ENCODE measurements around the gene TNIP3.
"Not testable (repeated sequence)": the region's sequence is repeated elsewhere in the genome, so short reads cannot be mapped to it uniquely, and the experiment has no call there.

TNIP3 gene

GRCh38 chr4:121164291-121164690 is at the start of gene TNIP3:
TNIP3 (minus strand) TSS chr4:121164321; CDS start chr4:121164125, 196 bp downstream.
- DNase-seq = no peak

GRCh38 chr4:121212806-121213205 is 48.7 kb upstream of the TNIP3 start:
- no peak for DNase-seq

DNA sequence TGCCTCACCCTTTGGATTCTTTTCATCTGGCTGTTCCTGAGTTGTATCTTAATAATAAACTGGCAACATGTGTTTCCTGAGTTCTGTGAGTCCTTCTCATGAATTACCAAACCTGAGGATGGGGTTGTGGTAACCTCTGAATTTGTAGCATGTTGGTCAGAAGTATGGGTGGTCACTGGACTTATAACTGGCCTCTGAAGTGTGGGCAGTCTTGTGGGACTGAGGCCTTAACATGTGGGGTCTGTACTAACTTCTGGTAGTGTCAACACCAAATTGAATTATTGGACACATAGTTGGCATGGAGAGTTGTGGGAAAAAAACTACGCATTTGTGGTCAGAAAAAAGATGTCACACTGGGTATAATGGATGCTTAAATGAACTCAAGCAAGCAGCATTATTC is 45.0 kb upstream of the TNIP3 start:
- DNase-seq = no peak

DNA sequence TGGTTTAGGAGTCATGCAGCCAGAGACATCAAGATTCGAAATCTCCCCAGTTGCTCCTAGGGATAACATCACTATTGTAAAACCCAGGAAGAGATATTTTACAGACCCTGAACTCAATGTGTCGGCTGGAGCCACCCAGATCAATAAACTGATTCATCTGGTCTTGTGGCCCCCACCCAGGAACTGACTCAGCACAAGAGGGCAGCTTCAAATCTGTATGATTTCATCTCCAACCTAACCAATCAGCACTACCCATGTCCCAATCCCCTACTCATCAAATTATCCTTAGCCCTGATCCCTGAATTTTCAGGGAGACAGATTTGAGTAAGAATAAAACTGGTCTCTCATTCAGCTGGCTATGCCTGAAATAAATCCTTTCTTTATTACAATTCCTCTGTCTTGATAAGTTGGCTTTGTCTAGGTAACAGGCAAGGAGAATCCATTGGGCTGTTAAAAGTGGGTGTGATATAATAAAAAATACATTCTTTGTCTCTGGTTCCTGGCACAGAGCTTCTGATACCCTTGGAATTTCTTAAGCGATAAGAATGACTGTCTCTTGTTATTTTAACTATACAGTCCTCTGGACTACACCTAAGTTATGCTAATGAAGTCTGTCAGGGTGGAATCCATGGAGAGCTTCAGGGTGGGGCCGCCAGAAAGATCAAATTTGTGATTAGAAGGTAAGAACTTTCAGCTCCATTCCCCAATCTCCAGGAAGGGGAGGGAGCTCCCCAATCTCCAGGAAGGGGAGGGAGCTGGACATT is 44.3 kb upstream of the TNIP3 start:
- DNase-seq = no peak

DNA sequence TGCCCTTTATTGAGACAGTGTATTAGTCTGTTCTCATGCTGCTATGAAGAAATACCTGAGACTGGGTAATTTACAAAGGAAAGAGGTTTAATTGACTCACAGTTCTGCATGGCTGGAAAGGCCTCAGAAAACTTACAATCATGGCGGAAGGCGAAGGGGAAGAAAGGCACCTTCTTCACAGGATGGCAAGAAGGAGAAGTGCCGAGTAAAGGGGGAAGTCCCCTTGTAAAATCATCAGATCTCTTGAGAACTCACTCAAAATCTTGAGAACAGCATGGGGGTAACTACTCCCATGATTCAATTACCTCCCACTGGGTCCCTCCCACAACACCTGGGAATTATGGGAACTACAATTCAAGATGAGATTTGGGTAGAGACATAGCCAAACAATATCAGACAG is 41.7 kb upstream of the TNIP3 start:
- not testable (repeated sequence) for DNase-seq

DNA sequence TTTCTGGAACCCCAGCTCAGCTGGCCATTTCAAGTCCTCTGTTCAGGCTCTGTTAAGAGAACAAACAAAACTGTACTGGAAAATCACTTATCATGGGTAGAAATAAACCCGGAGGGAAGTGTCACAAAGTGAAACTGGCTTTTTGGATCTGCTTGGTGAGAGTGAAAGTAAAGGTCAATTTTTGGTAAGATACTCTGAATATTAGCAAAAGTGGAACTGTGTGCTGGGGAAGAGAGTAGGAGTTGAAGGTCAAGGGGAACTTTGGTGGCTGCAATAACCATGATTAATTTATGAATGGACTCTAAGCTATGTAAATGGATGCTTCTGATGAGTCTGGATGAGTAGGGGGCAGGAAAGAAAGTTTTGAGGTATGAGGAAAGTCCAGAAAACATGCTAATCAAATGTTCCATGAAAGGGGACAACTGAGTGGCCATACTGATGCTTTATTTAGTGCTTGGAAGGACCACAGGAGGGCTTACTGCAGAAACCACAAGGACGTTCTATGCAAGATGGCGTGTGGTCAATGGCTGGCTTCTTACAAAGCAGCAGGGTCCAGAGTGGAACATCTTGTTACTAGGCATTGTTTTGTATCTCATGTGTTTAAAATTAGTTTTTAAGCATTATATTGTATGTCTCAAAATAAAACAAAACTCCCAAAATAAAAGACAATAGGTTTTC is 36.8 kb upstream of the TNIP3 start:
- no peak for DNase-seq

DNA sequence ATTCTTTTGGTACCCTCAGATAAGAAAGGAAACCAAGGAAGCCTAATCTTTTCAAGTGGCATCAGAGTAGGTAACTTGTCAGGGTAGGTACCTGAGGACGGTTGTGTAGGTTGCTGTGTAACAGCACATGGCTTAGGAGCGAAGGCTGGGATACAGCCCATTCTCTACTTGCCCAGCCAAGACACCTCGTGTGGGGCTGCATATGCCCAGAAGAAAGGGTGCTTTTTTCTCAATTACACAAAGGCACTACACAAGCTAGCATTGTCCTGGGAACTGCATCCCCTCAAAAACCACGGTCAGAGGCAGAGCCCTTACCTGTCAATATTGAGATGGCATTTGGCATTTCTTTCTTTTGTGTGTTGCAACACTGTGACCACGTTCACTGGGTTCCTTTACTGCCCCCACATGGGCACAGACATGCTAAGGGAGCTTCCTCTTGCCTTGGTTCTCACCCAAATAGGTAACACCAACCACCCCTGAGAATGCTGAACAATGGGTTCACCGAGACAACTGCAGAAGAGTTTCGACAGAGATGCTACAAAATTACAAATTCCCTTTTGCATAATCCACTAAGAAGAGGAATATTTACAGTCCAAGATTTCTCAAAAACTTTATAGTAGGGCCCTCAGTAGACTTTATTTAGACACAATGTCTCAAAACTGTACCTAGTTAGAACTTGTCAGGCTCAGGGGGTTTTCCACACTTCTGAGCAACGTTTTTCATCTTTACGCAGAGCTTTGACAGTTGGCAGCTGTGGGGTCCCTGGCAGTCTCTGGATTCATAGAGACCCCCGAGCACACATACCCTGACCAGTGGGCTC is 35.8 kb upstream of the TNIP3 start:
- no peak for DNase-seq

- no peak for DNase-seq
Measured at GRCh38 chr4:121198251-121198650, 34.1 kb upstream of the TNIP3 start.

GRCh38 chr4:121195649-121196048 is 31.5 kb upstream of the TNIP3 start:
- DNase-seq = no peak

- DNase-seq = peak; percentile 3
Measured at GRCh38 chr4:121192480-121192879, 28.4 kb upstream of the TNIP3 start.

- no peak for DNase-seq
Measured at GRCh38 chr4:121192013-121192412, 27.9 kb upstream of the TNIP3 start.

- DNase-seq = no peak
Measured at GRCh38 chr4:121191361-121191760, 27.2 kb upstream of the TNIP3 start.

- DNase-seq = no peak
Measured at GRCh38 chr4:121190389-121190788, 26.3 kb upstream of the TNIP3 start.

GRCh38 chr4:121189326-121190215 is 25.4 kb upstream of the TNIP3 start:
- DNase-seq = no peak

GRCh38 chr4:121187206-121187605 is 23.1 kb upstream of the TNIP3 start:
- no peak for DNase-seq

DNA sequence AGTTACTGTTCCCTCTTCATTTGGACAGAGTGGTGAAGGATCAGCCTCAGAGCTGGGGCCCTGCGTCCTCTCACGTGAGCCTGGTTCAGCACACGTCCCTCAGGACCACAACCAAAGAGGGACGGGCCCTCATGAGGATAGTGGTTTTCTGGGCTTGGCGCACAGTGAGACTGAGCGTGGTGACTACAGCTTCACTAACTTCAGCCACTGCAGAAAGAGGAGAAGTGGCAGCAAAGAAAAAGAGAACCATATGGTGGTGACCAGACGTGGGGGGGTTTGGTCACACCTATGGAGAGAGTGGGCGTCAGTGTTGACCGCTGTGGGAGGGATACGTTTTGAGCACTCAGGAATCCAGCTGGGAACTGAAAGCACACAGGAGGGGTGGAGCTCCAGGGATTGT is 21.8 kb upstream of the TNIP3 start:
- no peak for DNase-seq

GRCh38 chr4:121183989-121184388 is 19.9 kb upstream of the TNIP3 start:
- DNase-seq = no peak

DNA sequence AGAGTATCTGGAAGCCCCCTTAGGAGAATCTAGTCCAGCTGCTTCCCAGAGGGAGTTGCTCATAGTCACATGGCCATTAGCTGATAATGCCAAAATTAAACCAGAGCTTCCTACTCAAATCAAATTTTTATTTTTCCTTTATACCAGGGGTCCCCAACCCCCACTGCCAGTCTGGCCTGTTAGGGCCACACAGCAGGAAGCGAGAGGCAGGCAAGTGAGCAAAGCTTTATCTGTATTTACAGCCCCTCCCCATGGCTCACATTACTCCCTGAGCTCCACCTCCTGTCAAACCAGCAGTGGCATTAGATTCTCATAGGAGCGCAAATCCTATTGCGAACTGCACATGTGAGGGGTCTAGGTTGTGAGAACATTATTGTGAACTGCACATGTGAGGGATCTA is 19.2 kb upstream of the TNIP3 start:
- DNase-seq = no peak

- no peak for DNase-seq
Measured at GRCh38 chr4:121182296-121182695, 18.2 kb upstream of the TNIP3 start.

DNA sequence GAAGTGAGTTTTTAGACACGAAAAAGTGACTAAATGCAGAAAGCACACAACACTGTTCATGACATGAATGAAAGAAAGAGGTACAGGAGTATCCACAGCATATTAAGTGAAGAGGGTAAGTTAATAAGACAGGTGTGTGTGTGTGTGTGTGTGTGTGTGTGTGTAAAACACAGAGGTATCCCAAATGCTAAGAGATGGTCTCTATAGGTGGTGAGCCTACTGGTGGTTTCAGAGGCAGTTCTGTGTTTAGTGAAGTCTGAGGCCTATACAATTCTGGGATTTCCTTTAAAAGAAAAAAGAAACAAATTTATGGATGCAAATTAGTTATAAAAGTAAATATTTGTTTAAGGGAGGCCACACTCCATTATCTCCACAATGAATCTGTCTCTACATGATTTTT is 17.4 kb upstream of the TNIP3 start:
- DNase-seq = no peak

DNA sequence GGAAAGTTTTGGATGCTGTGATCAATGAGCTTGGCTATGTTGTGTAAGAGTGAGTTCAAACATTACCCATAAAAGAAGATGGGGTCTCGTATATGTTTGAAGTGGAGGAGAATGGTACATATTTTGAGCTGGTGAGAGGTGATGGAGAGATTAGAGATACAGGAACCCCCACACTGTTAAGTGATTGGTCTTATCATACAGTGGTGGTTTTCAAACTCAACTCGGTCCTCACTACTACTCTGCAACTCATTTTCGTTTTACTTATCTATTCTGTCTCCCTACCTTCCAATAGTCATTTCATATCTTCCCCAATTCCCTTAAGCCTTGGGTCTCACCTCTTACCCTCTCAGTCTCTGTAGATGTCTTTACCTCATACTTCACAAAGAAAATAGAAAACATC is 16.4 kb upstream of the TNIP3 start:
- no peak for DNase-seq

GRCh38 chr4:121177246-121178137 is 13.4 kb upstream of the TNIP3 start:
- no peak for DNase-seq

Measured in NCI-H510A treated with DMSO at 0.1 percent for 48 hours (cell line).